Liver (tissue), 3 donors: ENCODE data around the gene AP1M1.

Experiments
- ATF3 ChIP-seq: IDR thresholded peaks from 2 replicates; pipeline ENCODE4 v1.6.1; 2016; ENCODE audit warnings: antibody characterized with exemption
- FOXA1 ChIP-seq: IDR thresholded peaks from 2 replicates; pipeline ENCODE4 v1.6.1; 2016; ENCODE audit warnings: antibody characterized with exemption
- RAD21 ChIP-seq, 2 donors: IDR thresholded peaks; 2 replicates each; pipeline ENCODE4 v1.6.1; 2016; ENCODE audit warnings: antibody characterized with exemption in 2 of 2, mild to moderate bottlenecking in 2 of 2
- RXRA ChIP-seq, 2 donors: IDR thresholded peaks; 2 replicates each; pipeline ENCODE4 v1.6.1; 2017 to 2018; ENCODE audit warnings: antibody characterized with exemption in 2 of 2, mild to moderate bottlenecking in 1 of 2
- SP1 ChIP-seq: IDR thresholded peaks from 2 replicates; pipeline ENCODE4 v1.6.1; 2018; ENCODE audit warnings: antibody characterized with exemption, mild to moderate bottlenecking
- YY1 ChIP-seq: IDR thresholded peaks from 2 replicates; pipeline ENCODE4 v1.6.1; 2016; ENCODE audit warnings: antibody characterized with exemption, mild to moderate bottlenecking
- TF ChIP-seq, protein P1 (sequence below): fragments of 150-350 bp; IDR thresholded peaks from 2 replicates; pipeline ENCODE4 v1.5.1; 2017; ENCODE audit warnings: improper control_type of control experiment, low read depth, low read length; ENCODE audit not compliant: missing input control
- TF ChIP-seq, protein P2 (sequence below): IDR thresholded peaks from 2 replicates; pipeline ENCODE4 v1.6.1; 2016; ENCODE audit warnings: antibody characterized with exemption, mild to moderate bottlenecking
- donor health status: healthy.
- donor health status: healthy.

DNA sequence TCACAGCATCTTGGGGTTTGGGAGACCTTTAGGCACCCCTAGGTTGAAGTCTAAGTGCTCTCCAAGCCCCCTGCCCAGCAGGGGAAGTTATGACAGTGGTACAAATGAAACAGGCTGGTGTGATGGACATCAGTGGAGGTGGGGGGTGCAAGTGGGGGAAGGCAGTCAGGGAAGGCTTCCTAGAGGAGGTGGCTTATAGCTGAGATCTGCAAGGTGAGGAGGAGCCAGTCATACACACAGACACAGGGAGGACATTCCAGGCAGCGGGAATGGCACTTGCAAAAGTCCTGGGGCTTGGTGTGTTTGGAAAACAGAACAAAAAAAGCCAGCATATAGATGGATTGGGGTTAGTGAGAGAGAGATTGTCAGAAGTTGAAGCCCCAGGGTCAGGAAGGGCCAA is 42.6 kb upstream of the AP1M1 start:
- TF ChIP-seq, protein P1, sequence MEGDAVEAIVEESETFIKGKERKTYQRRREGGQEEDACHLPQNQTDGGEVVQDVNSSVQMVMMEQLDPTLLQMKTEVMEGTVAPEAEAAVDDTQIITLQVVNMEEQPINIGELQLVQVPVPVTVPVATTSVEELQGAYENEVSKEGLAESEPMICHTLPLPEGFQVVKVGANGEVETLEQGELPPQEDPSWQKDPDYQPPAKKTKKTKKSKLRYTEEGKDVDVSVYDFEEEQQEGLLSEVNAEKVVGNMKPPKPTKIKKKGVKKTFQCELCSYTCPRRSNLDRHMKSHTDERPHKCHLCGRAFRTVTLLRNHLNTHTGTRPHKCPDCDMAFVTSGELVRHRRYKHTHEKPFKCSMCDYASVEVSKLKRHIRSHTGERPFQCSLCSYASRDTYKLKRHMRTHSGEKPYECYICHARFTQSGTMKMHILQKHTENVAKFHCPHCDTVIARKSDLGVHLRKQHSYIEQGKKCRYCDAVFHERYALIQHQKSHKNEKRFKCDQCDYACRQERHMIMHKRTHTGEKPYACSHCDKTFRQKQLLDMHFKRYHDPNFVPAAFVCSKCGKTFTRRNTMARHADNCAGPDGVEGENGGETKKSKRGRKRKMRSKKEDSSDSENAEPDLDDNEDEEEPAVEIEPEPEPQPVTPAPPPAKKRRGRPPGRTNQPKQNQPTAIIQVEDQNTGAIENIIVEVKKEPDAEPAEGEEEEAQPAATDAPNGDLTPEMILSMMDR = no peak
- TF ChIP-seq FOXA1 (no peak), RAD21 (IDR thresholded peaks at IDR 0.05) (no peak), SP1 (no peak), RXRA (IDR thresholded peaks at IDR 0.05) (no peak), ATF3 (no peak), YY1 (no peak)
- TF ChIP-seq, protein P2, sequence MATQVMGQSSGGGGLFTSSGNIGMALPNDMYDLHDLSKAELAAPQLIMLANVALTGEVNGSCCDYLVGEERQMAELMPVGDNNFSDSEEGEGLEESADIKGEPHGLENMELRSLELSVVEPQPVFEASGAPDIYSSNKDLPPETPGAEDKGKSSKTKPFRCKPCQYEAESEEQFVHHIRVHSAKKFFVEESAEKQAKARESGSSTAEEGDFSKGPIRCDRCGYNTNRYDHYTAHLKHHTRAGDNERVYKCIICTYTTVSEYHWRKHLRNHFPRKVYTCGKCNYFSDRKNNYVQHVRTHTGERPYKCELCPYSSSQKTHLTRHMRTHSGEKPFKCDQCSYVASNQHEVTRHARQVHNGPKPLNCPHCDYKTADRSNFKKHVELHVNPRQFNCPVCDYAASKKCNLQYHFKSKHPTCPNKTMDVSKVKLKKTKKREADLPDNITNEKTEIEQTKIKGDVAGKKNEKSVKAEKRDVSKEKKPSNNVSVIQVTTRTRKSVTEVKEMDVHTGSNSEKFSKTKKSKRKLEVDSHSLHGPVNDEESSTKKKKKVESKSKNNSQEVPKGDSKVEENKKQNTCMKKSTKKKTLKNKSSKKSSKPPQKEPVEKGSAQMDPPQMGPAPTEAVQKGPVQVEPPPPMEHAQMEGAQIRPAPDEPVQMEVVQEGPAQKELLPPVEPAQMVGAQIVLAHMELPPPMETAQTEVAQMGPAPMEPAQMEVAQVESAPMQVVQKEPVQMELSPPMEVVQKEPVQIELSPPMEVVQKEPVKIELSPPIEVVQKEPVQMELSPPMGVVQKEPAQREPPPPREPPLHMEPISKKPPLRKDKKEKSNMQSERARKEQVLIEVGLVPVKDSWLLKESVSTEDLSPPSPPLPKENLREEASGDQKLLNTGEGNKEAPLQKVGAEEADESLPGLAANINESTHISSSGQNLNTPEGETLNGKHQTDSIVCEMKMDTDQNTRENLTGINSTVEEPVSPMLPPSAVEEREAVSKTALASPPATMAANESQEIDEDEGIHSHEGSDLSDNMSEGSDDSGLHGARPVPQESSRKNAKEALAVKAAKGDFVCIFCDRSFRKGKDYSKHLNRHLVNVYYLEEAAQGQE = no peak
